GM10266 (cell line): ENCODE measurements around the gene DIP2C.

ENCODE experiments used
- DNase-seq: peaks from one replicate; pipeline ENCODE4 v3.0.0; 2012; ENCODE audit errors: extremely low spot score
- CTCF ChIP-seq: IDR thresholded peaks from 2 replicates; pipeline ENCODE4 v1.5.1; 2012; ENCODE audit warnings: mild to moderate bottlenecking, low read depth; ENCODE audit not compliant: control insufficient read depth, insufficient read depth; ENCODE audit errors: missing control alignments

Gene DIP2C

GRCh38 chr10:234708-235406 is 454.6 kb downstream of the DIP2C start:
- no peak for TF ChIP-seq CTCF

GRCh38 chr10:232878-233277 is 456.6 kb downstream of the DIP2C start:
- no peak for DNase-seq
- no peak for TF ChIP-seq CTCF

More at GRCh38 chr10:234708-235406, 454.6 kb downstream of the DIP2C start:
- DNase-seq = no peak

- no peak for DNase-seq
- no peak for TF ChIP-seq CTCF
These were observed 457.4 kb downstream of the DIP2C start for GRCh38 chr10:232061-232460.

- TF ChIP-seq CTCF = no peak
- no peak for DNase-seq
These were observed 458.7 kb downstream of the DIP2C start for GRCh38 chr10:230758-231157.

- TF ChIP-seq CTCF = no peak
- DNase-seq = no peak
These were observed 461.1 kb downstream of the DIP2C start for GRCh38 chr10:228366-228765.

GRCh38 chr10:227014-227413 is 462.5 kb downstream of the DIP2C start:
- no peak for TF ChIP-seq CTCF
- DNase-seq = no peak

- no peak for TF ChIP-seq CTCF
- no peak for DNase-seq
These were observed 463.4 kb downstream of the DIP2C start for GRCh38 chr10:226018-226417.
